ENCODE results near the gene C5orf22.
"Not testable (repeated sequence)": the region's sequence is repeated elsewhere in the genome, so short reads cannot be mapped to it uniquely, and the experiment has no call there.

Gene C5orf22

DNA sequence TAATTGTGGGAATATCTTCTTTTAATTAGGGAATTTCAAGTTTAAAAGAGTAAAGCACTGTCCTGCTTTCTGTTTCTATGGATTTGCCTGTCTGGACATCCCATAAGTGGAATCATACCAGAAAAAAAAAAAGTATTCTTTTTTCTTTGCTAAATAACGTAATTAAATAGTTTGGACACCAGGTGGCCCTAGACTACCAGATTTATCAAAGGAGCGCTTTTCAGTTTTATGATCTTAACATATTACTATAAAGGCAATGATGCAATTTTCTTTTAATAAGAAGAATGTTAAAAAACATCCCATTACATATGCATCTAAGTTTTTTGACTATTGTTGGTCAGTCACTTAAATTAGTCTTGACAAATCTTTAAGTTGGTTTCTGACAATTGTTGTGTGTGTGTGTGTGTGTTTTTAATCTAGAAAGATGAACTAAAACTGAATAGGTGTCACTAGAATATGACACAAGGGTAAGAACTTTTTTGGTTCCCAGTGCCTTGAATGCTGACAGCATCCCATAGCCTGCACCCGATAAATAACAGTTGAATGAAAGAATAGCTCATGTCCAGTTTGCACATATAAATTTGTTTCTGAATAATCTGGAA is 49.5 kb downstream of the C5orf22 start:
- Histone ChIP-seq H3K27ac (ENCODE audit: low read depth, low read length) (no peak overlapping the region), H3K9ac (ENCODE audit: low read length) (no peak overlapping the region), H3K9me3 (ENCODE audit: low read length) (no peaks in the 10 kb centered on the region), H3K4me3 (ENCODE audit: low read depth in 1 of 2, low read length in 2 of 2) (no peak overlapping the region), H3K36me3 (ENCODE audit: insufficient read depth, low read length) (no peaks in the 10 kb centered on the region), H3K27me3 (ENCODE audit: control insufficient read depth in 1 of 2, insufficient read depth in 2 of 2, low read length in 2 of 2) (no peaks in the 10 kb centered on the region), H3K4me1 (ENCODE audit: insufficient read depth, low read length) (no peaks in the 10 kb centered on the region)

DNA sequence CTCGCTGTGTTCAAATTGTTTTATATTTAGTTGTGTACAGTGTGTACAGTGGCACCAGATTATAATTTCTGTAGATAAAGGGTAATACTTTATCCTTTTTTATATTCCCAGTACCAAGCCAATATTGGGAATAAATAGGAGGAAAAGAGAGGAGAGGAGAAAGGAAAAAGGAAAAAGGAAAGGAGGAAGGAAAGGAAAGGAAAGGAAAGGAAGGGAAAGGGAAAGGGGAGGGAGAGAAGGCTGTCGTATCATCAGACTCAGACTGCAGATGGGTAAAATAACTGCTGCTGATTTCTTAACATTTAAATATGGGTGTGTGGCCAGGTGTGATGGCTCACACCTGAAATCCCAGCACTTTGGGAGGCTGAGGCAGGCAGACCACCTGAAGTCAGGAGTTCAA is 51.0 kb downstream of the C5orf22 start:
- H3K27me3 ChIP-seq (ENCODE audit: control insufficient read depth in 1 of 2, insufficient read depth in 2 of 2, low read length in 2 of 2): no peaks in the 10 kb centered on the region
- no peak overlapping the region for H3K27ac ChIP-seq (ENCODE audit: low read depth, low read length)
- no peak overlapping the region for H3K4me3 ChIP-seq (ENCODE audit: low read depth in 1 of 2, low read length in 2 of 2)
- H3K36me3 ChIP-seq (ENCODE audit: insufficient read depth, low read length): no peaks in the 10 kb centered on the region
- H3K9ac ChIP-seq (ENCODE audit: low read length): no peak overlapping the region
- H3K9me3 ChIP-seq (ENCODE audit: low read length): no peaks in the 10 kb centered on the region
- H3K4me1 ChIP-seq (ENCODE audit: insufficient read depth, low read length): no peaks in the 10 kb centered on the region

DNA sequence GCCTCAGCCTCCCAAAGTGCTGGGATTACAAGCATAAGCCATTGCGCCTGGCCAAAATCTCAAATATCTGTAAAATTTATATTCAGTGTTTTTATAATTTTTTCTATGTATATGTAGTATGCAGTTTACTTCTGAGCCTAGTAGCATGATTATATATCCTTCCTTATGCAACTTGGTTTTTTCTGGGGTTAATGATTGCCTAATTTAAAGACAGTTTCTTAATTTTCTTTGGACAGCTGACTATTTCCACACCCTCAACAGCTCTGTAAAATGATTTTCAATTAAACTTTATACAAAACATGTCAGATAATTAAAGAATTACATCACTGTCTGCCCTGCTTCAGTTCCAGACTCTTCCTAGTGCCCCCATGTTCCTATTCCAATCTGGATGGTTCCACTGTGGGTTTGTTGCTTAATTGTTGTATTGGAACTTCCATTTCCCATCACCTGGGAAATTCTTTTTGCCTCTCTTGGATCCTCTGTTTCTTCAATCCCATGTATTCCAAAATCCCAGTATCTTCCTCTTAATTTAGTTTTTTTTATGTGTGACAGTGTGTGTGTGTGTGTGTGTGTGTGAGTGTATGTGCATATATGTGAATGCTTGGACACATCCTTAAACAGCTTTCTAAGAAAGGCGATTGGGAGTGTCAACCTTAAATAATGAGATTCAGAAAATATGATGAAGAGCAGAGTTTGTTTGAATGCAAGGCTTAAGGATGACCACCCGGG is 53.2 kb downstream of the C5orf22 start:
- no peaks in the 10 kb centered on the region for H3K9me3 ChIP-seq (ENCODE audit: low read length)
- H3K4me1 ChIP-seq (ENCODE audit: insufficient read depth, low read length): no peaks in the 10 kb centered on the region
- no peaks in the 10 kb centered on the region for H3K36me3 ChIP-seq (ENCODE audit: insufficient read depth, low read length)
- H3K27me3 ChIP-seq (ENCODE audit: control insufficient read depth in 1 of 2, insufficient read depth in 2 of 2, low read length in 2 of 2): no peaks in the 10 kb centered on the region
- H3K4me3 ChIP-seq (ENCODE audit: low read depth in 1 of 2, low read length in 2 of 2): no peak overlapping the region
- no peak overlapping the region for H3K27ac ChIP-seq (ENCODE audit: low read depth, low read length)
- no peak overlapping the region for H3K9ac ChIP-seq (ENCODE audit: low read length)

DNA sequence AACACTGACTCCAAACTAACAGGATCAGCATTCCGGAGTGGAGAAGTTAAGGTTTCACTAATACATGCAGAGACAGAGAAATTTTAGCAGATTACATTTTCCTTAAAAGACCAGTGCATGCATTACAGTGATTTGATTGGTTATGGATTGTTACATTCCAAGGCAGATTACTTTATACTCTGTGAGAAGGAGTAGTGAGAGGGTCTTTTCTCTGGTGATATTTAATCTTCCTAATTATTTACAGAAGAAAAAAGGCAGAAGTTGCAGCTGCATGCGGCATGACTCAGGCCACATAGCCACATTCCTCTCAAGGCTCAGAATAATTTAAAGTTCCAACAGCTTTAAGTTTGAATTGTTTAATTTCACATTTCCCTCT is 53.8 kb downstream of the C5orf22 start:
- no peaks in the 10 kb centered on the region for H3K27me3 ChIP-seq (ENCODE audit: control insufficient read depth in 1 of 2, insufficient read depth in 2 of 2, low read length in 2 of 2)
- H3K4me3 ChIP-seq (ENCODE audit: low read depth in 1 of 2, low read length in 2 of 2): no peak overlapping the region
- H3K9ac ChIP-seq (ENCODE audit: low read length): no peak overlapping the region
- H3K27ac ChIP-seq (ENCODE audit: low read depth, low read length): no peak overlapping the region
- H3K36me3 ChIP-seq (ENCODE audit: insufficient read depth, low read length): no peaks in the 10 kb centered on the region
- no peaks in the 10 kb centered on the region for H3K4me1 ChIP-seq (ENCODE audit: insufficient read depth, low read length)
- H3K9me3 ChIP-seq (ENCODE audit: low read length): no peaks in the 10 kb centered on the region

DNA sequence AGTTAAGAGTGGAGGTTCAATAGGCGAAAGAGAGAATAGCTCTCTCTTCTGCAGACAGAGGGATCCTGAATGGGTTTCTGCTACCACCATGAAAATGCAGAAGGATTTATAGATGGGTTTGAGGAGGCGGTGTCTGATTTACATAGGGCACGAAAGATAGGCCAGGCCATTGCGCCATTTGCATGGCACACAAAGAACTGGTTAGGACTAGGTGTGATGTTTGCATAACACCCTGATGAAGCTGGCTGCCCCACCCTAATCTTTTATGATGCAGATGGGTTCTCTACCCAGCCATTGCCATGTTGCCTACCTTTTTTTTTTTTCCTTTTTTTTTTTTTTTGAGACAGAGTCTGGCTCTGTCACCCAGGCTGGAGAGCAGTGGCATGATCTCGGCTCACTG is 55.4 kb downstream of the C5orf22 start:
- no peak overlapping the region for H3K27ac ChIP-seq (ENCODE audit: low read depth, low read length)
- no peak overlapping the region for H3K9ac ChIP-seq (ENCODE audit: low read length)
- H3K4me3 ChIP-seq (ENCODE audit: low read depth in 1 of 2, low read length in 2 of 2): no peak overlapping the region
- no peaks in the 10 kb centered on the region for H3K27me3 ChIP-seq (ENCODE audit: control insufficient read depth in 1 of 2, insufficient read depth in 2 of 2, low read length in 2 of 2)
- H3K4me1 ChIP-seq (ENCODE audit: insufficient read depth, low read length): no peaks in the 10 kb centered on the region
- H3K36me3 ChIP-seq (ENCODE audit: insufficient read depth, low read length): no peaks in the 10 kb centered on the region
- no peaks in the 10 kb centered on the region for H3K9me3 ChIP-seq (ENCODE audit: low read length)

DNA sequence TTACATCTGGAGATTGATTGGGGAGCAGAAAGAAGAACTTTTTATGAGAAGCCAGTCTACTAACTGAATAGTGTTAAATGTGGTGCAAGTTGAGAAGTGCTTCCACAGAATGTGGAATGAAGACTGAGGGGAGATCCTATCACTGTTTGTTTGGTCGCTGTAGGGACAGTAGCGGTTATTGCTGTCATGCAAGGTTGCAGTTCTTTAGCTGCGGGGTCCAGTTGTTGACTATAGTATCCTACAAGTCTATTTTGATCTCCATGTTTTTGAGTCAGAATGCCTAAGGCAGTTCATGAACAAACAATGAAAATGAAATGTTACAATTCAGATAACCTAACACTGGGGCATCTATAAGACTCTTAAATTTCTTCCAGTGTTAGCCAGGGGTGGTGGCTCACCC is 61.6 kb downstream of the C5orf22 start:
- no peaks in the 10 kb centered on the region for H3K27me3 ChIP-seq (ENCODE audit: control insufficient read depth in 1 of 2, insufficient read depth in 2 of 2, low read length in 2 of 2)
- H3K4me3 ChIP-seq (ENCODE audit: low read depth in 1 of 2, low read length in 2 of 2): no peak overlapping the region
- H3K4me1 ChIP-seq (ENCODE audit: insufficient read depth, low read length): no peaks in the 10 kb centered on the region
- no peaks in the 10 kb centered on the region for H3K9me3 ChIP-seq (ENCODE audit: low read length)
- H3K9ac ChIP-seq (ENCODE audit: low read length): no peak overlapping the region
- H3K36me3 ChIP-seq (ENCODE audit: insufficient read depth, low read length): no peaks in the 10 kb centered on the region
- no peak overlapping the region for H3K27ac ChIP-seq (ENCODE audit: low read depth, low read length)

DNA sequence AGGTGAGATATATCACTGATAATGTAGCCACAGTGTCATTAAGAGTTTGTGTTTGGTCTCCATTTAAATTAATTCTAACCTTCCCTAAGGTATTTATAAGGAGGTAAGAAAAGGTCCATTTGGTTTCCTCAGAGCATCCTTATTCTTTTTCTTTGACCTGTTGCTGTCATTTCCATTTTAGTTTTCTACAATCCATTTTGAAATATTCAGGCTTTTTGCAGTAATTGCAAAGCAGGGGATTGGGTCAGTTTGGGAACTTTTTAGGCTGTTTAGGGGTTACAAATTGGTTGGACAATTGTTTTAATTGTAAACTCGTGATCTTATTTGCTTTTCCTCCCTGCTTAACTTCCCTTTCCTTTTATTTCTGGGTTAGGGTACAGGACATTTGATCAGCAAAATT is 64.3 kb downstream of the C5orf22 start:
- Histone ChIP-seq H3K4me1 (ENCODE audit: insufficient read depth, low read length) (no peaks in the 10 kb centered on the region), H3K27ac (ENCODE audit: low read depth, low read length) (no peak overlapping the region), H3K27me3 (ENCODE audit: control insufficient read depth in 1 of 2, insufficient read depth in 2 of 2, low read length in 2 of 2) (no peaks in the 10 kb centered on the region), H3K36me3 (ENCODE audit: insufficient read depth, low read length) (no peaks in the 10 kb centered on the region), H3K9me3 (ENCODE audit: low read length) (no peaks in the 10 kb centered on the region), H3K9ac (ENCODE audit: low read length) (no peak overlapping the region), H3K4me3 (ENCODE audit: low read depth in 1 of 2, low read length in 2 of 2) (no peak overlapping the region)

DNA sequence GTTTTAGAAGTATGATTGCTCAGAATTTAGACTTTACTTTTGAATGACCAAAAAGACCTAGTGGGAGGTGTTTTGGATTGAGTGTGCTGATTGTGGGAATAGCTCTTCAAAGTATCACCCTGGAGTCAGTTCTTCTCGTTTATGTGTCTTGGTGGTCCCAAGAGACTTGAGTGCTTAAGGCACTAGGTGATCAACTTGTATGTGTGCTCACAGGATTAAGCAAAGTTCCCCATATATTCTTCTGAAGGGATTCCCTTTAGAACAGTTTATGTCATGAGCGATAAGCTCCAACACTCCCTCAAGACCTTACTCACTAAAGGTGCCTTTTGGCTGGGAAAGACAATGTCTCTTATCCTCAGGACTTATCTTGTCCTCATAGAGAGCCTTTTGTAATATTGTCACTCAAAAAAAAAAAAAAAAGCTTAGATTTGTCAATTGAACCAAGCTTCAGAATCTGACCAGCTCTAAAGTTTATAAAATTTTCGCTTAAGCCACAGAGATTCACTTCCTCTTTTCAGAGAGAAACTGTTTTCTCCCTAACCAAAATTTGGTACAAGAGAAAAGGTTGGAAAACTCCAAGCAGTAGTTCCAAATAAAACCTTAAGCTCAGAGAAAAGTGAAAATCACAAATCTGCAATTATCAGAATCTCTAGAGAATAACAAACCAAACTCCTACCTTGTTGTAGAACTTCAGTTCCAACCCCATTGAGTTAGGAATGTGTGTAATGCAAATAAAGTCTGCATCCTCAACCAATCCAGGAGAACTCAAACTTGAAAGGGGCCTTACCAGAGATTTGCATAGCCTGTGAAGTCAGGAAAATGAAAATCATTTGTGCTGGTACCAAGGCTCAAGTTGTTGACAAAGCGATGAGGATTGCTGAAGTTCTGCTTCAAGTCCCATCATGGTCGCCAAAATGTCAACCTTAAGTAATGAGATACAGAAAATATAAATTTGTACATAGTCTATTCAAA is 66.8 kb downstream of the C5orf22 start:
- Histone ChIP-seq H3K4me1 (ENCODE audit: insufficient read depth, low read length) (no peaks in the 10 kb centered on the region), H3K4me3 (ENCODE audit: low read depth in 1 of 2, low read length in 2 of 2) (no peak overlapping the region), H3K36me3 (ENCODE audit: insufficient read depth, low read length) (no peaks in the 10 kb centered on the region), H3K27me3 (ENCODE audit: control insufficient read depth in 1 of 2, insufficient read depth in 2 of 2, low read length in 2 of 2) (no peaks in the 10 kb centered on the region), H3K27ac (ENCODE audit: low read depth, low read length) (no peak overlapping the region), H3K9ac (ENCODE audit: low read length) (no peak overlapping the region), H3K9me3 (ENCODE audit: low read length) (no peaks in the 10 kb centered on the region)

DNA sequence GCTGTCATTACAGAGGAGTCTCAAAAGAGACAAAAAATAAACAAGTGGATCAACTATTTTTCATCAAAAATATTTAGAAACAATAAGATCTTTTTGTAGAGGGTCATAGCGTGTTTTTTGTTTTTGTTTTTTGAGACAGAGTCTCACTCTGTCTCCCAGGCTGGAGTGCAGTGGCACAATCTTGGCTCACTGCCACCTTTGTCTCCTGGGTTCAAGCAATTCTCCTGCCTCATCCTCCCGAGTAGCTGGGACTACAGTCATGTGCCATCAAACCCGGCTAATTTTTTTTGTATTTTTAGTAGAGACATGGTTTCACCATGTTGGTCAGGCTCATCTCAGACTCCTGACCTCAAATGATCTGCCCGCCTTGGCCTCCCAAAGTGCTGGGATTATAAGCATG is 70.2 kb downstream of the C5orf22 start:
- H3K4me1 ChIP-seq (ENCODE audit: insufficient read depth, low read length); H3K4me3 ChIP-seq (ENCODE audit: low read depth in 1 of 2, low read length in 2 of 2); H3K27me3 ChIP-seq (ENCODE audit: control insufficient read depth in 1 of 2, insufficient read depth in 2 of 2, low read length in 2 of 2); H3K9ac ChIP-seq (ENCODE audit: low read length); H3K36me3 ChIP-seq (ENCODE audit: insufficient read depth, low read length); H3K9me3 ChIP-seq (ENCODE audit: low read length); H3K27ac ChIP-seq (ENCODE audit: low read depth, low read length): not testable (repeated sequence)

DNA sequence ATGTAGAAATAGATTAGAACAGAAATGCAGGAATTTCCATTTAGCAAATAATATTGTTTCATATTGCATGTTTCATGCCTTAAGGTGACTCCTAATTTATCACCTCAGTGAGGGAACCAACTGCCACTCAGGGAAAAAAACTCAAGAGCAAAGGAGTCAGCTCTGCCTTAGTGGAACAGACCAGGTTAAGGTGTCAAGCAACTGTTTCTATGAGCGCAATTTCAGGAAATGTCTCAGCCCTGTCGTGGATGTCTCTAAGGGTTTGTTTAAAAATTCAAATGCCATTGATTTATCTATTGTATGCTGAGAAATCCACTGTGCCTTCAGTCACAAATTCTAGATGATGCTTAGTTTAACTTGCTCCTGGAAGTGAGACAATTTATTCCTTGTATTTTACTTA is 72.1 kb downstream of the C5orf22 start:
- Histone ChIP-seq H3K9me3 (ENCODE audit: low read length) (no peaks in the 10 kb centered on the region), H3K27me3 (ENCODE audit: control insufficient read depth in 1 of 2, insufficient read depth in 2 of 2, low read length in 2 of 2) (no peaks in the 10 kb centered on the region), H3K9ac (ENCODE audit: low read length) (no peak overlapping the region), H3K4me1 (ENCODE audit: insufficient read depth, low read length) (no peaks in the 10 kb centered on the region), H3K4me3 (ENCODE audit: low read depth in 1 of 2, low read length in 2 of 2) (no peak overlapping the region), H3K27ac (ENCODE audit: low read depth, low read length) (no peak overlapping the region), H3K36me3 (ENCODE audit: insufficient read depth, low read length) (no peaks in the 10 kb centered on the region)

DNA sequence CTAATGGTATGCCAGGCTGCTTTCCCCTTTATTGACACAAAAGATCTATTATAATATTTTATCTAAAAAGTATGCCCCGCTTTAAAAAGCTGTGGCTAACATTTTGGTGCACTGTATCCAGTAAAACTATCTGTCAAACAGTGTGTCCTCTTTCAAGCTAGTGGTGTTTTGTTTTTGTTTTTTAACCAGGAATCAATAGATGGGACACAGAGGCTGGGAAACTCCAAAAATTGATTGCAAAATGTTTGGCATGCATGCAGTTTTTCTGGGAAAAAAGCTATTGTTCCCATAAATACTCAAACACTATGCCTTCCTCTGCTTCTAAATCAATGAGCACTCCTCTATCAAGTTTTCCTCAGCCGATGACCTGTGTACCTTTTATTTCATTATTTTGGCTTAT is 72.5 kb downstream of the C5orf22 start:
- no peaks in the 10 kb centered on the region for H3K9me3 ChIP-seq (ENCODE audit: low read length)
- no peaks in the 10 kb centered on the region for H3K4me1 ChIP-seq (ENCODE audit: insufficient read depth, low read length)
- no peak overlapping the region for H3K9ac ChIP-seq (ENCODE audit: low read length)
- H3K27me3 ChIP-seq (ENCODE audit: control insufficient read depth in 1 of 2, insufficient read depth in 2 of 2, low read length in 2 of 2): no peaks in the 10 kb centered on the region
- H3K27ac ChIP-seq (ENCODE audit: low read depth, low read length): no peak overlapping the region
- H3K36me3 ChIP-seq (ENCODE audit: insufficient read depth, low read length): no peaks in the 10 kb centered on the region
- no peak overlapping the region for H3K4me3 ChIP-seq (ENCODE audit: low read depth in 1 of 2, low read length in 2 of 2)
